Liver (tissue), 9 donors: ENCODE data around the gene PYGO2. TPM values are rescaled to one million over a fixed set of nuclear protein-coding genes. Genes with fewer than 3 reads are reported as not detected.

Source experiments
- DNase-seq: peaks from one replicate; pipeline ENCODE4 v3.0.0-alpha.2; 2017; ENCODE audit warnings: low spot score
- H3K27ac ChIP-seq, 2 donors: one replicate each; pipeline ENCODE4 v1.7.0; 2013; ENCODE audit warnings: inconsistent platforms in 2 of 2, low read length in 2 of 2, control low read depth in 1 of 2, low read depth in 1 of 2, mild to moderate bottlenecking in 1 of 2
- H3K27me3 ChIP-seq, 4 donors: one replicate each; pipeline versions ENCODE4 v1.6.1 to v1.7.0; 2013; ENCODE audit warnings: low read length in 3 of 4, inconsistent platforms in 1 of 4, mild to moderate bottlenecking in 1 of 4, moderate library complexity in 1 of 4; ENCODE audit not compliant: control insufficient read depth in 4 of 4, insufficient read depth in 4 of 4
- H3K36me3 ChIP-seq, 4 donors: one replicate each; pipeline versions ENCODE4 v1.6.1 to v1.7.0; 2013; ENCODE audit warnings: low read length in 3 of 4, mild to moderate bottlenecking in 3 of 4, low read depth in 1 of 4, moderate library complexity in 1 of 4; ENCODE audit not compliant: control insufficient read depth in 4 of 4, insufficient read depth in 3 of 4
- H3K4me1 ChIP-seq, 4 donors: one replicate each; pipeline versions ENCODE4 v1.6.1 to v1.7.0; 2013; ENCODE audit warnings: low read length in 3 of 4, mild to moderate bottlenecking in 3 of 4, moderate library complexity in 1 of 4; ENCODE audit not compliant: control insufficient read depth in 4 of 4, insufficient read depth in 4 of 4
- H3K4me3 ChIP-seq, 3 donors: one replicate each; pipeline versions ENCODE4 v1.6.1 to v1.7.0; 2013; ENCODE audit warnings: low read length in 3 of 3, control low read depth in 1 of 3, low read depth in 1 of 3, mild to moderate bottlenecking in 1 of 3
- H3K9ac ChIP-seq, 2 donors: one replicate each; pipeline ENCODE4 v1.7.0; 2013; ENCODE audit warnings: low read length in 2 of 2, mild to moderate bottlenecking in 2 of 2, moderate library complexity in 2 of 2, control low read depth in 1 of 2, low read depth in 1 of 2
- H3K9me3 ChIP-seq, 4 donors: one replicate each; pipeline versions ENCODE4 v1.6.1 to v1.7.0; 2013; ENCODE audit warnings: low read length in 3 of 4; ENCODE audit not compliant: control insufficient read depth in 4 of 4
- ATF3 ChIP-seq: IDR thresholded peaks from 2 replicates; pipeline ENCODE4 v1.6.1; 2016; ENCODE audit warnings: antibody characterized with exemption
- FOXA1 ChIP-seq: IDR thresholded peaks from 2 replicates; pipeline ENCODE4 v1.6.1; 2016; ENCODE audit warnings: antibody characterized with exemption
- FOXA2 ChIP-seq: IDR thresholded peaks from 2 replicates; pipeline ENCODE4 v1.6.1; 2016; ENCODE audit warnings: antibody characterized with exemption
- HNF4A ChIP-seq, 2 donors: conservative IDR thresholded peaks; 2 replicates each; pipeline ENCODE4 v1.6.1; 2016; ENCODE audit warnings: antibody characterized with exemption in 2 of 2, mild to moderate bottlenecking in 2 of 2
- RAD21 ChIP-seq, 2 donors: IDR thresholded peaks; 2 replicates each; pipeline ENCODE4 v1.6.1; 2016; ENCODE audit warnings: antibody characterized with exemption in 2 of 2, mild to moderate bottlenecking in 2 of 2
- REST ChIP-seq: IDR thresholded peaks from 2 replicates; pipeline ENCODE4 v1.6.1; 2016; ENCODE audit warnings: antibody characterized with exemption, mild to moderate bottlenecking
- RXRA ChIP-seq, 2 donors: IDR thresholded peaks; 2 replicates each; pipeline ENCODE4 v1.6.1; 2017 to 2018; ENCODE audit warnings: antibody characterized with exemption in 2 of 2, mild to moderate bottlenecking in 1 of 2
- SP1 ChIP-seq: IDR thresholded peaks from 2 replicates; pipeline ENCODE4 v1.6.1; 2018; ENCODE audit warnings: antibody characterized with exemption, mild to moderate bottlenecking
- TAF1 ChIP-seq: conservative IDR thresholded peaks from 2 replicates; pipeline ENCODE4 v1.6.1; 2016; ENCODE audit warnings: antibody characterized with exemption, mild to moderate bottlenecking
- YY1 ChIP-seq: IDR thresholded peaks from 2 replicates; pipeline ENCODE4 v1.6.1; 2016; ENCODE audit warnings: antibody characterized with exemption, mild to moderate bottlenecking
- ZBTB33 ChIP-seq: IDR thresholded peaks from 2 replicates; pipeline ENCODE4 v1.6.1; 2016; ENCODE audit warnings: antibody characterized with exemption
- WGBS: extraction: QIAGEN DNeasy Blood & Tissue Kit; methylation state at CpG from one replicate; pipeline ENCODE4 v1.1.7; 2013; 5-methylcytosine and 5-hydroxymethylcytosine counted together
- polyA plus RNA-seq, 2 donors: library from polyadenylated mRNA; stranded (reverse) in 1 of 2; unstranded in 1 of 2; fragments of 200-250 nt in 1 of 2; fragments of >200 nt in 1 of 2; fragmentation: Nextera tagmentation in 1 of 2; extraction: Ambion mirVana in 1 of 2; gene quantifications; one replicate each; pipeline versions ENCODE4 v1.2.1 to v1.2.3, GENCODE V29; 2013 to 2015
- total RNA-seq, 2 donors: library from RNA; depleted of rRNA; stranded (reverse); fragments of >200 nt; gene quantifications; one replicate each; pipeline ENCODE4 v1.2.3, GENCODE V29; 2014
- TF ChIP-seq, protein P1 (sequence below): fragments of 150-350 bp; IDR thresholded peaks from 2 replicates; pipeline ENCODE4 v1.5.1; 2017; ENCODE audit warnings: improper control_type of control experiment, low read depth, low read length; ENCODE audit not compliant: missing input control
- donor health status: healthy.
- donor health status: healthy.
- donor health status: healthy.
- donor health status: healthy.
- donor health status: healthy.

Gene PYGO2
- total and polyA plus RNA-seq, 4 donors = 5.0 to 8.2 (median 7.0) TPM

- H3K9me3 ChIP-seq = no peaks in the 10 kb centered on the region
- TF ChIP-seq, protein P1, sequence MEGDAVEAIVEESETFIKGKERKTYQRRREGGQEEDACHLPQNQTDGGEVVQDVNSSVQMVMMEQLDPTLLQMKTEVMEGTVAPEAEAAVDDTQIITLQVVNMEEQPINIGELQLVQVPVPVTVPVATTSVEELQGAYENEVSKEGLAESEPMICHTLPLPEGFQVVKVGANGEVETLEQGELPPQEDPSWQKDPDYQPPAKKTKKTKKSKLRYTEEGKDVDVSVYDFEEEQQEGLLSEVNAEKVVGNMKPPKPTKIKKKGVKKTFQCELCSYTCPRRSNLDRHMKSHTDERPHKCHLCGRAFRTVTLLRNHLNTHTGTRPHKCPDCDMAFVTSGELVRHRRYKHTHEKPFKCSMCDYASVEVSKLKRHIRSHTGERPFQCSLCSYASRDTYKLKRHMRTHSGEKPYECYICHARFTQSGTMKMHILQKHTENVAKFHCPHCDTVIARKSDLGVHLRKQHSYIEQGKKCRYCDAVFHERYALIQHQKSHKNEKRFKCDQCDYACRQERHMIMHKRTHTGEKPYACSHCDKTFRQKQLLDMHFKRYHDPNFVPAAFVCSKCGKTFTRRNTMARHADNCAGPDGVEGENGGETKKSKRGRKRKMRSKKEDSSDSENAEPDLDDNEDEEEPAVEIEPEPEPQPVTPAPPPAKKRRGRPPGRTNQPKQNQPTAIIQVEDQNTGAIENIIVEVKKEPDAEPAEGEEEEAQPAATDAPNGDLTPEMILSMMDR = no peak
- TF ChIP-seq RAD21 (IDR thresholded peaks at IDR 0.05) (no peak), REST (no peak), FOXA1 (no peak), ZBTB33 (no peak), FOXA2 (no peak), ATF3 (no peak)
- H3K4me3 ChIP-seq = no peak overlapping the region
- no peak for DNase-seq
- H3K36me3 ChIP-seq = peaks cover 0 to 12% (median 2%) of the 10 kb centered on the region in 4 donors
- H3K27me3 ChIP-seq = no peaks in the 10 kb centered on the region
- 90% methylated on average over 2 of the region's 2 CpGs for WGBS
- H3K27ac ChIP-seq = no peak overlapping the region
- peaks cover 9 to 63% (median 42%) of the 10 kb centered on the region in 4 donors for H3K4me1 ChIP-seq
- no peak overlapping the region for H3K9ac ChIP-seq
Measured at GRCh38 chr1:154958036-154958435, 3.5 kb downstream of the PYGO2 start.

GRCh38 chr1:154957091-154957657 is 4.4 kb downstream of the PYGO2 start:
- Histone ChIP-seq H3K9ac (no peak overlapping the region), H3K27ac (no peak overlapping the region), H3K9me3 (no peaks in the 10 kb centered on the region), H3K36me3 (peaks cover 0 to 10% (median 2%) of the 10 kb centered on the region in 4 donors), H3K4me3 (no peak overlapping the region), H3K4me1 (peaks cover 9 to 56% (median 35%) of the 10 kb centered on the region in 4 donors), H3K27me3 (no peaks in the 10 kb centered on the region)
- no peak for DNase-seq
- 64% methylated on average over 9 of the region's 9 CpGs for WGBS
- TF ChIP-seq RXRA (IDR thresholded peaks at IDR 0.05) = no peak

DNA sequence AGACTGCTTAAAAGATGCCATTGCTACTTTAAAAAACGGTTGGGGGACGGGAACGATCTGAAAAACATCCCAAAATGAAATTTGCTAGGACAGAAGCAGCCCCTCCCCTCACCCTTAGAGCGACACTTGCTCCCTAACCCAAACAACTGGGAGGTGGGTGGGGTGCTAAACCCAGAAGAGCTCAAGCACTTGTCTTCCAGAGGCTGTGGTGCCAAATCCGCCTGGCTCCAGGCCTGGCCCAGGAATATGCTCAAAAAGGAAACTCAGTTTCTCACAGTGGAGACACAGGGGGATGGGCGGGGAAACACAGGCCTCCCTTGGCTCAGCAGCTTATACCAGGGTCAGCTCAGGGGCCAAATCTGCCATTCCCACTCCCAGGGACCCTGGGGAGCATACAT is 5.0 kb downstream of the PYGO2 start:
- H3K4me1 ChIP-seq = peaks cover 9 to 55% (median 34%) of the 10 kb centered on the region in 4 donors
- H3K9me3 ChIP-seq = no peaks in the 10 kb centered on the region
- peak overlapping the region in 2 of 3 donors; percentile 40 to 57 for H3K4me3 ChIP-seq
- H3K9ac ChIP-seq = peak overlapping the region; percentile 27 to 42
- 30% methylated on average over 6 of the region's 6 CpGs for WGBS
- H3K27ac ChIP-seq = peak overlapping the region; percentile 10 to 49
- no peak for TF ChIP-seq HNF4A (conservative IDR thresholded peaks at IDR 0.05)
- no peak for TF ChIP-seq TAF1
- TF ChIP-seq YY1 = no peak
- no peak for TF ChIP-seq SP1
- no peak for DNase-seq
- no peaks in the 10 kb centered on the region for H3K27me3 ChIP-seq
- peaks cover 0 to 10% (median 2%) of the 10 kb centered on the region in 4 donors for H3K36me3 ChIP-seq
